GM19324 (cell line): ENCODE measurements around the gene NRP2.

Source experiments
- ATAC-seq: cut with Tn5 transposase; IDR thresholded peaks from one replicate; pipeline ENCODE4 v1.9.1; 2021; ENCODE audit warnings: mild to moderate bottlenecking, moderate library complexity; ENCODE audit not compliant: unreplicated experiment, low FRiP score

Gene NRP2

GRCh38 chr2:205769495-205769850 lies 87.2 kb downstream of the NRP2 start:
- no peak for ATAC-seq

- no peak for ATAC-seq
Observed at GRCh38 chr2:205769879-205770278, 87.6 kb downstream of the NRP2 start.

- no peak for ATAC-seq
Observed at GRCh38 chr2:205770577-205770976, 88.3 kb downstream of the NRP2 start.

- ATAC-seq, result no peak
Observed at GRCh38 chr2:205771031-205771430, 88.7 kb downstream of the NRP2 start.

- ATAC-seq, result no peak
Observed at GRCh38 chr2:205771666-205772065, 89.4 kb downstream of the NRP2 start.

- no peak for ATAC-seq
Observed at GRCh38 chr2:205772983-205773382, 90.7 kb downstream of the NRP2 start.

- ATAC-seq, result no peak
Observed at GRCh38 chr2:205773989-205774388, 91.7 kb downstream of the NRP2 start.

- no peak for ATAC-seq
Observed at GRCh38 chr2:205775097-205775877, 93.0 kb downstream of the NRP2 start.

- ATAC-seq, result no peak
Observed at GRCh38 chr2:205776139-205776538, 93.8 kb downstream of the NRP2 start.

- ATAC-seq, result no peak
Observed at GRCh38 chr2:205776720-205777119, 94.4 kb downstream of the NRP2 start.

- ATAC-seq, result no peak
Observed at GRCh38 chr2:205778356-205778755, 96.1 kb downstream of the NRP2 start.

GRCh38 chr2:205780645-205781044 lies 98.3 kb downstream of the NRP2 start:
- ATAC-seq, result no peak

- ATAC-seq, result no peak
Observed at GRCh38 chr2:205781244-205781931, 99.1 kb downstream of the NRP2 start.

GRCh38 chr2:205782941-205783340 lies 100.6 kb downstream of the NRP2 start:
- no peak for ATAC-seq

GRCh38 chr2:205783872-205784499 lies 101.7 kb downstream of the NRP2 start:
- no peak for ATAC-seq

- no peak for ATAC-seq
Observed at GRCh38 chr2:205785507-205786260, 103.4 kb downstream of the NRP2 start.

GRCh38 chr2:205786976-205787375 lies 104.7 kb downstream of the NRP2 start:
- ATAC-seq, result no peak

GRCh38 chr2:205787761-205788160 lies 105.5 kb downstream of the NRP2 start:
- ATAC-seq, result no peak

GRCh38 chr2:205789906-205790305 lies 107.6 kb downstream of the NRP2 start:
- ATAC-seq, result no peak

GRCh38 chr2:205792908-205793307 lies 110.6 kb downstream of the NRP2 start:
- ATAC-seq, result no peak

- no peak for ATAC-seq
Observed at GRCh38 chr2:205796805-205797313, 114.6 kb downstream of the NRP2 start.
